GM12878 (cell line): ENCODE results near the gene DENND1B. TPM values are rescaled to one million over a fixed set of nuclear protein-coding genes. Genes with fewer than 3 reads are reported as not detected.

Experiments used
- ATAC-seq: fragments of 200-7000 bp; cut with Tn5 transposase; 3 replicates; pipeline ENCODE4 v1.9.1; 2020; ENCODE audit warnings: mild to moderate bottlenecking, moderate library complexity
- BruUV-seq: library from RNA; stranded (reverse); fragments of 400-500 nt; replicated peaks from 2 replicates; lab custom pipeline; 2021; lab: Mats Ljungman, UMichigan
- CTCF ChIA-PET: fragments of 300-600 bp; sonication (Branson Sonifier 250); formaldehyde crosslinking; extraction: SDS; loops from one replicate; lab custom pipeline; 2021; ENCODE audit warnings: inconsistent platforms; lab: Yijun Ruan, JAX
- POLR2A ChIA-PET: fragments of 350-600 bp; formaldehyde crosslinking; extraction: SDS; loops from one replicate; lab custom pipeline; 2021; ENCODE audit warnings: inconsistent platforms; lab: Charles Lee
- RAD21 ChIA-PET: fragments of 300-600 bp; sonication (Branson Sonifier 250); formaldehyde crosslinking; loops from one replicate; lab custom pipeline; 2023; ENCODE audit warnings: antibody characterized with exemption; ENCODE audit not compliant: unreplicated experiment; lab: Charles Lee
- SMC1A ChIA-PET: fragments of 300-600 bp; sonication (Branson Sonifier 250); formaldehyde crosslinking; loops from one replicate; lab custom pipeline; 2023; ENCODE audit not compliant: unreplicated experiment, uncharacterized antibody; lab: Charles Lee
- DNase-seq: peaks from one replicate; pipeline ENCODE4 v3.0.0-alpha.2; 2011; ENCODE audit warnings: low read depth, low spot score
- FAIRE-seq: peaks from 3 replicates; lab custom pipeline; 2011; peaks lifted over from hg19 to GRCh38; lab: Jason Lieb, UNC
- H2AFZ ChIP-seq: 2 replicates; pipeline ENCODE4 v1.6.0; 2011; ENCODE audit warnings: low read depth, low read length, control low read depth; ENCODE audit not compliant: control insufficient read depth
- H3K27ac ChIP-seq: 2 replicates; pipeline ENCODE4 v1.5.1; 2011; ENCODE audit warnings: control low read depth; ENCODE audit not compliant: control insufficient read depth, insufficient read depth
- H3K27me3 ChIP-seq, 2 experiments: replicated peaks in 1 of 2; 2 replicates each; pipeline versions ENCODE4 v1.6.0 to v1.6.1; 2011; ENCODE audit warnings: low read length in 1 of 2; ENCODE audit not compliant: control insufficient read depth in 2 of 2, insufficient read depth in 2 of 2
- H3K36me3 ChIP-seq, 2 experiments: 2 replicates each; pipeline ENCODE4 v1.5.1; 2011; ENCODE audit warnings: low read length in 1 of 2; ENCODE audit not compliant: control insufficient read depth in 2 of 2, insufficient read depth in 2 of 2
- H3K4me1 ChIP-seq: 2 replicates; pipeline ENCODE4 v1.6.1; 2011; ENCODE audit warnings: mild to moderate bottlenecking, low read length, moderate library complexity, mixed read lengths; ENCODE audit not compliant: control insufficient read depth, insufficient read depth
- H3K4me2 ChIP-seq: 2 replicates; pipeline ENCODE4 v1.6.0; 2011; ENCODE audit warnings: control low read depth; ENCODE audit not compliant: control insufficient read depth, insufficient read depth
- H3K4me3 ChIP-seq: fragments of 200-600 bp; sonication (generic); 2 replicates; pipeline ENCODE4 v1.5.1; 2016
- H3K79me2 ChIP-seq: 2 replicates; pipeline ENCODE4 v1.6.0; 2011; ENCODE audit warnings: low read length; ENCODE audit not compliant: control insufficient read depth, insufficient read depth
- H3K9ac ChIP-seq: 2 replicates; pipeline ENCODE4 v1.8.0; 2011; ENCODE audit warnings: low read length, control low read depth, mixed read lengths; ENCODE audit not compliant: control insufficient read depth, insufficient read depth
- H3K9me3 ChIP-seq: replicated peaks from 3 replicates; pipeline ENCODE4 v1.5.1; 2011; ENCODE audit warnings: mild to moderate bottlenecking, low read length; ENCODE audit not compliant: control insufficient read depth, insufficient read depth
- H4K20me1 ChIP-seq: 2 replicates; pipeline ENCODE4 v1.6.0; 2011; ENCODE audit not compliant: control insufficient read depth, insufficient read depth
- FOXK2 ChIP-seq: fragments of 450-650 bp; IDR thresholded peaks from 2 replicates; pipeline ENCODE4 v1.6.1; 2017; ENCODE audit warnings: mild to moderate bottlenecking, moderate library complexity
- HDAC2 ChIP-seq: fragments of 200-600 bp; sonication (generic); IDR thresholded peaks from 2 replicates; pipeline ENCODE4 v1.6.1; 2017
- MTA3 ChIP-seq: IDR thresholded peaks from 2 replicates; pipeline ENCODE4 v1.6.1; 2012; ENCODE audit warnings: low read length, inconsistent platforms, borderline replicate concordance
- NFYA ChIP-seq: IDR thresholded peaks from 2 replicates; pipeline ENCODE4 v1.6.1; 2011; ENCODE audit warnings: low read depth, mild to moderate bottlenecking, low read length, improper control_type of control experiment, borderline replicate concordance
- SPI1 ChIP-seq: IDR thresholded peaks from 2 replicates; pipeline ENCODE4 v1.6.1; 2011; ENCODE audit warnings: low read depth, mild to moderate bottlenecking, low read length, moderate library complexity, borderline replicate concordance; ENCODE audit not compliant: insufficient read depth
- in situ Hi-C: fragments of 300-500 bp; cut with MboI; formaldehyde crosslinking; loops from 9 replicates; pipeline ENCODE4 v1.14.3; 2018; ENCODE audit warnings: mixed read lengths
- intact Hi-C: fragments of 100-400 bp; cut with micrococcal nuclease; formaldehyde crosslinking; loops from one replicate; pipeline ENCODE4 v1.14.2; 2022; ENCODE audit not compliant: unreplicated experiment
- polyA plus RNA-seq, 11 experiments: library from polyadenylated mRNA; depleted of rRNA in 4 of 11; unstranded in 6 of 11; stranded (reverse) in 5 of 11; fragments of >200 nt; fragmentation: Nextera tagmentation in 4 of 11; fragmentation: Illumina TruSeq in 1 of 11; extraction: Ambion mirVana in 4 of 11; extraction: Trizol in 1 of 11; gene quantifications; 1 replicate in 1 of 11; 2 replicates in 10 of 11; pipeline versions ENCODE4 v1.2.1 to v1.2.3, GENCODE V29; 2011 to 2016; ENCODE audit warnings: inconsistent platforms in 2 of 11, missing spikeins in 2 of 11, low read depth in 1 of 11
- total RNA-seq, 4 experiments: library from RNA; depleted of rRNA in 3 of 4; stranded (reverse); fragments of >200 nt in 3 of 4; fragmentation: Illumina TruSeq in 1 of 4; extraction: Trizol in 1 of 4; gene quantifications; 2 replicates each; pipeline versions ENCODE4 v1.2.1 to v1.2.3, GENCODE V29; 2013 to 2021
- TF ChIP-seq, protein P1 (sequence below): fragments of 450-650 bp; IDR thresholded peaks from 2 replicates; pipeline ENCODE4 v1.6.1; 2018; ENCODE audit warnings: mild to moderate bottlenecking, low read depth, moderate library complexity; ENCODE audit not compliant: partially characterized antibody

The DENND1B gene
- total and polyA plus RNA-seq, 10 of the 15 experiments (the other 5 are each of a cell fraction or from before 2014, with no cell fraction given) = 1.7 to 10.7 (median 8.0) TPM

DNA sequence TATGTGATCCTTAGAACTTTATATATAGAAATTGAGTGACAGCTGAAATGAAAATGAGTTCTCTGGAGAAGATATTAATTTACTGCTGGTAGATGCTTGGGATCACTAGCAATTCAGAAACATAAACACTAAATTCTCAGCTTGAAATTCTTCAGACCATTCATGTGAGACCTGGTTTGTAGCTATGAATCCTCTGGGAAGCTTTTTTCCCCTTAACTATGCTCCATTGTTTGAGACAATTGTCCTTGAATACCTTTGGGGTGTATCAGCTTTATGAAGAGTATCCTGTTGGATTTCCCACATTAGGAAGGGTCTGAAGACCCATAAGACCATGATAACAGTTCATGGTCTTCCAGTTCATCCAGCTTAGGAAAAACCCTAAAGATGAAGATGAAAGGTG is 4.6 kb upstream of the DENND1B start:
- ATAC-seq (no peak), DNase-seq (no peak), FAIRE-seq (no peak)
- Histone ChIP-seq H4K20me1 (no peaks in the 10 kb centered on the region), H3K4me2 (no peak overlapping the region), H3K9me3 (no peaks in the 10 kb centered on the region), H3K27ac (no peak overlapping the region), H3K4me3 (no peak overlapping the region), H2AFZ (no peak overlapping the region), H3K4me1 (peaks cover 27% of the 10 kb centered on the region), H3K36me3 (no peaks in the 10 kb centered on the region), H3K79me2 (no peaks in the 10 kb centered on the region), H3K27me3 (no peaks in the 10 kb centered on the region; a peak in 1 of 4 replicates), H3K9ac (no peak overlapping the region)
- SMC1A ChIA-PET = interaction anchor here (0.7 to 1.0 kb wide), 2 partner anchors 19 to 35 kb away, joined by 3 read pairs; no protein-coding TSS in a partner anchor
- CTCF ChIA-PET = interaction anchor here (0.7 to 1.3 kb wide), 2 partner anchors 11 to 13 kb away, joined by 3 to 6 read pairs; no protein-coding TSS in a partner anchor
- intact Hi-C loops (no loop called here), in situ Hi-C loops (no loop called here)
- POLR2A ChIA-PET = interaction anchor here (0.6 to 0.7 kb wide), 2 partner anchors 29 to 35 kb away, joined by 3 to 4 read pairs; no protein-coding TSS in a partner anchor
- BruUV-seq = no TSS peak
- TF ChIP-seq HDAC2 (no peak), MTA3 (no peak), SPI1 (no peak), NFYA (no peak), FOXK2 (no peak)
- TF ChIP-seq, protein P1, sequence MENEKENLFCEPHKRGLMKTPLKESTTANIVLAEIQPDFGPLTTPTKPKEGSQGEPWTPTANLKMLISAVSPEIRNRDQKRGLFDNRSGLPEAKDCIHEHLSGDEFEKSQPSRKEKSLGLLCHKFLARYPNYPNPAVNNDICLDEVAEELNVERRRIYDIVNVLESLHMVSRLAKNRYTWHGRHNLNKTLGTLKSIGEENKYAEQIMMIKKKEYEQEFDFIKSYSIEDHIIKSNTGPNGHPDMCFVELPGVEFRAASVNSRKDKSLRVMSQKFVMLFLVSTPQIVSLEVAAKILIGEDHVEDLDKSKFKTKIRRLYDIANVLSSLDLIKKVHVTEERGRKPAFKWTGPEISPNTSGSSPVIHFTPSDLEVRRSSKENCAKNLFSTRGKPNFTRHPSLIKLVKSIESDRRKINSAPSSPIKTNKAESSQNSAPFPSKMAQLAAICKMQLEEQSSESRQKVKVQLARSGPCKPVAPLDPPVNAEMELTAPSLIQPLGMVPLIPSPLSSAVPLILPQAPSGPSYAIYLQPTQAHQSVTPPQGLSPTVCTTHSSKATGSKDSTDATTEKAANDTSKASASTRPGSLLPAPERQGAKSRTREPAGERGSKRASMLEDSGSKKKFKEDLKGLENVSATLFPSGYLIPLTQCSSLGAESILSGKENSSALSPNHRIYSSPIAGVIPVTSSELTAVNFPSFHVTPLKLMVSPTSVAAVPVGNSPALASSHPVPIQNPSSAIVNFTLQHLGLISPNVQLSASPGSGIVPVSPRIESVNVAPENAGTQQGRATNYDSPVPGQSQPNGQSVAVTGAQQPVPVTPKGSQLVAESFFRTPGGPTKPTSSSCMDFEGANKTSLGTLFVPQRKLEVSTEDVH = no peak
- RAD21 ChIA-PET = interaction anchor here (1.4 kb wide), 1 partner anchor 87 kb away, joined by 4 read pairs; no protein-coding TSS in a partner anchor
